Fibroblast of lung (primary cell): ENCODE measurements around the gene TSHZ2. TPM values are rescaled to one million over a fixed set of nuclear protein-coding genes. Genes with fewer than 3 reads are reported as not detected.

ENCODE experiments used
- DNase-seq, 2 donors: peaks; one replicate each; pipeline versions ENCODE4 v3.0.0 to v3.0.0-alpha.2; 2010; ENCODE audit warnings: low read depth in 2 of 2
- H2AFZ ChIP-seq: 2 replicates; pipeline ENCODE4 v1.5.1; 2012; ENCODE audit warnings: low read length, control low read depth, inconsistent platforms
- H3K27ac ChIP-seq: 2 replicates; pipeline ENCODE4 v1.5.1; 2011; ENCODE audit warnings: low read length, control low read depth; ENCODE audit not compliant: insufficient read depth
- H3K27me3 ChIP-seq: 2 replicates; pipeline ENCODE4 v1.5.1; 2011; ENCODE audit warnings: mild to moderate bottlenecking, low read length; ENCODE audit not compliant: control insufficient read depth, insufficient read depth
- H3K36me3 ChIP-seq: 2 replicates; pipeline ENCODE4 v1.5.1; 2011; ENCODE audit warnings: low read length; ENCODE audit not compliant: control insufficient read depth, insufficient read depth
- H3K4me1 ChIP-seq: 2 replicates; pipeline ENCODE4 v1.5.1; 2011; ENCODE audit warnings: low read length; ENCODE audit not compliant: control insufficient read depth, insufficient read depth; ENCODE audit errors: extremely low read depth
- H3K4me2 ChIP-seq: 2 replicates; pipeline ENCODE4 v1.5.1; 2011; ENCODE audit warnings: low read length, control low read depth; ENCODE audit not compliant: insufficient read depth; ENCODE audit errors: extremely low read depth
- H3K4me3 ChIP-seq, 4 experiments: fragments of 200-600 bp in 1 of 4; sonication (generic) in 1 of 4; replicated peaks in 1 of 4; 2 replicates each; pipeline ENCODE4 v1.5.1; 2011 to 2016; ENCODE audit warnings: low read length in 4 of 4, low read depth in 3 of 4, mild to moderate bottlenecking in 3 of 4, control low read depth in 2 of 4, inconsistent platforms in 1 of 4, mixed read lengths in 1 of 4; ENCODE audit not compliant: insufficient read depth in 1 of 4; ENCODE audit errors: control extremely low read depth in 1 of 4
- H3K79me2 ChIP-seq: 2 replicates; pipeline ENCODE4 v1.5.1; 2012; ENCODE audit warnings: mild to moderate bottlenecking, low read length, inconsistent platforms; ENCODE audit not compliant: control insufficient read depth, insufficient read depth
- H3K9ac ChIP-seq: 2 replicates; pipeline ENCODE4 v1.5.1; 2011; ENCODE audit warnings: mild to moderate bottlenecking, low read length, control low read depth; ENCODE audit not compliant: insufficient read depth
- H3K9me3 ChIP-seq: 2 replicates; pipeline ENCODE4 v1.5.1; 2012; ENCODE audit warnings: low read depth, low read length; ENCODE audit not compliant: control insufficient read depth, insufficient read depth
- H4K20me1 ChIP-seq: 2 replicates; pipeline ENCODE4 v1.5.1; 2011; ENCODE audit warnings: low read length; ENCODE audit not compliant: control insufficient read depth, insufficient read depth; ENCODE audit errors: extremely low read depth
- EZH2 ChIP-seq: IDR thresholded peaks from 2 replicates; pipeline ENCODE4 v1.5.1; 2012; ENCODE audit warnings: low read length, control low read depth, mild to moderate bottlenecking; ENCODE audit errors: missing control alignments
- polyA plus RNA-seq, 2 donors: library from polyadenylated mRNA; depleted of rRNA in 1 of 2; stranded (reverse) in 1 of 2; unstranded in 1 of 2; fragments of >200 nt; gene quantifications; 2 replicates each; pipeline ENCODE4 v1.2.1, GENCODE V29; 2011 to 2012; ENCODE audit warnings: missing spikeins in 1 of 2
- total RNA-seq: library from RNA; depleted of rRNA; stranded (reverse); fragments of >200 nt; gene quantifications from 2 replicates; pipeline ENCODE4 v1.2.1, GENCODE V29; 2014
- TF ChIP-seq, protein P1 (sequence below), 2 donors: IDR thresholded peaks in 1 of 2; conservative IDR thresholded peaks in 1 of 2; 1 replicate in 1 of 2; 2 replicates in 1 of 2; pipeline ENCODE4 v1.5.1; 2011 to 2012; ENCODE audit warnings: low read length in 2 of 2, control low read depth in 1 of 2, inconsistent platforms in 1 of 2, low read depth in 1 of 2, mild to moderate bottlenecking in 1 of 2

Gene TSHZ2
- total and polyA plus RNA-seq, 2 donors (not counting 1 experiment from before 2014, with no cell fraction given) = 0.15 to 2.6 TPM

GRCh38 chr20:53298260-53298659, 326.1 kb downstream of the TSHZ2 start:
- Histone ChIP-seq H2AFZ (no peak overlapping the region), H4K20me1 (no peaks in the 10 kb centered on the region), H3K4me3 (no peak overlapping the region), H3K4me2 (no peak overlapping the region), H3K9ac (no peak overlapping the region), H3K79me2 (no peaks in the 10 kb centered on the region), H3K27ac (no peak overlapping the region), H3K4me1 (no peaks in the 10 kb centered on the region), H3K9me3 (no peaks in the 10 kb centered on the region), H3K36me3 (no peaks in the 10 kb centered on the region), H3K27me3 (no peaks in the 10 kb centered on the region)
- TF ChIP-seq EZH2 = no peak
- TF ChIP-seq, protein P1, sequence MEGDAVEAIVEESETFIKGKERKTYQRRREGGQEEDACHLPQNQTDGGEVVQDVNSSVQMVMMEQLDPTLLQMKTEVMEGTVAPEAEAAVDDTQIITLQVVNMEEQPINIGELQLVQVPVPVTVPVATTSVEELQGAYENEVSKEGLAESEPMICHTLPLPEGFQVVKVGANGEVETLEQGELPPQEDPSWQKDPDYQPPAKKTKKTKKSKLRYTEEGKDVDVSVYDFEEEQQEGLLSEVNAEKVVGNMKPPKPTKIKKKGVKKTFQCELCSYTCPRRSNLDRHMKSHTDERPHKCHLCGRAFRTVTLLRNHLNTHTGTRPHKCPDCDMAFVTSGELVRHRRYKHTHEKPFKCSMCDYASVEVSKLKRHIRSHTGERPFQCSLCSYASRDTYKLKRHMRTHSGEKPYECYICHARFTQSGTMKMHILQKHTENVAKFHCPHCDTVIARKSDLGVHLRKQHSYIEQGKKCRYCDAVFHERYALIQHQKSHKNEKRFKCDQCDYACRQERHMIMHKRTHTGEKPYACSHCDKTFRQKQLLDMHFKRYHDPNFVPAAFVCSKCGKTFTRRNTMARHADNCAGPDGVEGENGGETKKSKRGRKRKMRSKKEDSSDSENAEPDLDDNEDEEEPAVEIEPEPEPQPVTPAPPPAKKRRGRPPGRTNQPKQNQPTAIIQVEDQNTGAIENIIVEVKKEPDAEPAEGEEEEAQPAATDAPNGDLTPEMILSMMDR (conservative IDR thresholded peaks at IDR 0.05 in 1 of 2, IDR thresholded peaks at IDR 0.05 in 1 of 2; ENCODE audit: low read depth in 1 of 2, low read length in 2 of 2) = no peak
- DNase-seq = no peak

GRCh38 chr20:53298911-53299310, 326.8 kb downstream of the TSHZ2 start:
- H3K4me2 ChIP-seq = no peak overlapping the region

GRCh38 chr20:53299831-53300230, 327.7 kb downstream of the TSHZ2 start:
- Histone ChIP-seq H3K79me2 (no peaks in the 10 kb centered on the region), H3K4me1 (no peaks in the 10 kb centered on the region), H3K9ac (no peak overlapping the region), H3K4me2 (no peak overlapping the region), H2AFZ (no peak overlapping the region), H3K27me3 (no peaks in the 10 kb centered on the region), H4K20me1 (no peaks in the 10 kb centered on the region), H3K4me3 (no peak overlapping the region), H3K9me3 (no peaks in the 10 kb centered on the region), H3K36me3 (no peaks in the 10 kb centered on the region), H3K27ac (no peak overlapping the region)
- TF ChIP-seq, protein P1 (conservative IDR thresholded peaks at IDR 0.05 in 1 of 2, IDR thresholded peaks at IDR 0.05 in 1 of 2; ENCODE audit: low read depth in 1 of 2, low read length in 2 of 2) = no peak
- no peak for TF ChIP-seq EZH2
- DNase-seq = no peak

More at GRCh38 chr20:53298911-53299310, 326.8 kb downstream of the TSHZ2 start:
- no peak overlapping the region for H3K4me3 ChIP-seq
- no peaks in the 10 kb centered on the region for H4K20me1 ChIP-seq
- H3K27ac ChIP-seq = no peak overlapping the region
- no peaks in the 10 kb centered on the region for H3K27me3 ChIP-seq
- no peak overlapping the region for H3K9ac ChIP-seq
- H3K79me2 ChIP-seq = no peaks in the 10 kb centered on the region
- DNase-seq = no peak
- H2AFZ ChIP-seq = no peak overlapping the region
- no peaks in the 10 kb centered on the region for H3K4me1 ChIP-seq
- TF ChIP-seq EZH2 = no peak
- TF ChIP-seq, protein P1 (conservative IDR thresholded peaks at IDR 0.05 in 1 of 2, IDR thresholded peaks at IDR 0.05 in 1 of 2; ENCODE audit: low read depth in 1 of 2, low read length in 2 of 2) = no peak
- H3K9me3 ChIP-seq = no peaks in the 10 kb centered on the region
- no peaks in the 10 kb centered on the region for H3K36me3 ChIP-seq
